Endodermal cell (in vitro differentiated cells): ENCODE data around the gene YPEL5. TPM values are rescaled to one million over a fixed set of nuclear protein-coding genes. Genes with fewer than 3 reads are reported as not detected.

Experiments used
- DNase-seq: peaks from one replicate; pipeline ENCODE4 v3.0.0-alpha.2; 2017
- H3K27ac ChIP-seq: 2 replicates; pipeline ENCODE4 v1.5.1; 2013; ENCODE audit warnings: mild to moderate bottlenecking, low read depth, low read length, moderate library complexity
- H3K27me3 ChIP-seq: 2 replicates; pipeline ENCODE4 v1.6.1; 2013; ENCODE audit warnings: mild to moderate bottlenecking, low read length, moderate library complexity; ENCODE audit not compliant: insufficient read depth, control insufficient read depth, poor library complexity, severe bottlenecking
- H3K36me3 ChIP-seq: 2 replicates; pipeline ENCODE4 v1.7.0; 2013; ENCODE audit warnings: mild to moderate bottlenecking, low read length, moderate library complexity; ENCODE audit not compliant: control insufficient read depth, insufficient read depth
- H3K4me1 ChIP-seq: one replicate; pipeline ENCODE4 v1.7.0; 2013; ENCODE audit warnings: low read length; ENCODE audit not compliant: control insufficient read depth, insufficient read depth
- H3K4me3 ChIP-seq: 2 replicates; pipeline ENCODE4 v1.5.1; 2013; ENCODE audit warnings: mild to moderate bottlenecking, low read length, moderate library complexity
- H3K9ac ChIP-seq: 2 replicates; pipeline ENCODE4 v1.6.1; 2013; ENCODE audit warnings: mild to moderate bottlenecking, low read length, moderate library complexity; ENCODE audit not compliant: poor library complexity, severe bottlenecking; ENCODE audit errors: extremely low read depth
- H3K9me3 ChIP-seq: 2 replicates; pipeline ENCODE4 v1.6.1; 2013; ENCODE audit warnings: mild to moderate bottlenecking, low read length, moderate library complexity; ENCODE audit not compliant: control insufficient read depth
- H3K27ac Mint-ChIP-seq: 2 replicates; pipeline ENCODE4 v1.8.0; 2020; ENCODE audit warnings: mixed read lengths
- H3K27me3 Mint-ChIP-seq: 2 replicates; pipeline ENCODE4 v1.8.0; 2021; ENCODE audit warnings: mild to moderate bottlenecking, mixed read lengths; ENCODE audit not compliant: insufficient read depth
- H3K36me3 Mint-ChIP-seq: 2 replicates; pipeline ENCODE4 v1.8.0; 2020; ENCODE audit warnings: low read depth, mixed read lengths
- H3K4me1 Mint-ChIP-seq: 2 replicates; pipeline ENCODE4 v1.8.0; 2020; ENCODE audit warnings: mixed read lengths
- H3K4me3 Mint-ChIP-seq: 2 replicates; pipeline ENCODE4 v1.8.0; 2020; ENCODE audit warnings: mild to moderate bottlenecking, moderate library complexity, mixed read lengths
- H3K9me3 Mint-ChIP-seq: 2 replicates; pipeline ENCODE4 v1.8.0; 2020; ENCODE audit warnings: mild to moderate bottlenecking, mixed read lengths
- WGBS, 2 experiments: methylation state at CpG; one replicate each; pipeline versions ENCODE4 v1.1.5 to v1.1.7; 2013; ENCODE audit warnings: missing lambda C conversion rate in 2 of 2, mixed read lengths in 1 of 2; ENCODE audit not compliant: insufficient coverage in 1 of 2, insufficient read length in 1 of 2; 5-methylcytosine and 5-hydroxymethylcytosine counted together
- total RNA-seq, 2 donors: library from RNA; stranded (reverse); fragmentation: NEBNext Ultra II Directional in 1 of 2; extraction: Animal tissue kit (Norgen Biotek cat#: 25700) in 1 of 2; gene quantifications; 2 replicates in 1 of 2; 3 replicates in 1 of 2; pipeline ENCODE4 v1.2.1, GENCODE V29; 2021
- TF ChIP-seq, protein P1 (sequence below): fragments of 200-600 bp; sonication (generic); conservative IDR thresholded peaks from 2 replicates; pipeline ENCODE4 v1.5.0; 2021; ENCODE audit warnings: antibody characterized with exemption, mild to moderate bottlenecking

The YPEL5 gene
- total RNA-seq, 2 donors from 2014 or later = 80.1 to 97.2 TPM

DNA sequence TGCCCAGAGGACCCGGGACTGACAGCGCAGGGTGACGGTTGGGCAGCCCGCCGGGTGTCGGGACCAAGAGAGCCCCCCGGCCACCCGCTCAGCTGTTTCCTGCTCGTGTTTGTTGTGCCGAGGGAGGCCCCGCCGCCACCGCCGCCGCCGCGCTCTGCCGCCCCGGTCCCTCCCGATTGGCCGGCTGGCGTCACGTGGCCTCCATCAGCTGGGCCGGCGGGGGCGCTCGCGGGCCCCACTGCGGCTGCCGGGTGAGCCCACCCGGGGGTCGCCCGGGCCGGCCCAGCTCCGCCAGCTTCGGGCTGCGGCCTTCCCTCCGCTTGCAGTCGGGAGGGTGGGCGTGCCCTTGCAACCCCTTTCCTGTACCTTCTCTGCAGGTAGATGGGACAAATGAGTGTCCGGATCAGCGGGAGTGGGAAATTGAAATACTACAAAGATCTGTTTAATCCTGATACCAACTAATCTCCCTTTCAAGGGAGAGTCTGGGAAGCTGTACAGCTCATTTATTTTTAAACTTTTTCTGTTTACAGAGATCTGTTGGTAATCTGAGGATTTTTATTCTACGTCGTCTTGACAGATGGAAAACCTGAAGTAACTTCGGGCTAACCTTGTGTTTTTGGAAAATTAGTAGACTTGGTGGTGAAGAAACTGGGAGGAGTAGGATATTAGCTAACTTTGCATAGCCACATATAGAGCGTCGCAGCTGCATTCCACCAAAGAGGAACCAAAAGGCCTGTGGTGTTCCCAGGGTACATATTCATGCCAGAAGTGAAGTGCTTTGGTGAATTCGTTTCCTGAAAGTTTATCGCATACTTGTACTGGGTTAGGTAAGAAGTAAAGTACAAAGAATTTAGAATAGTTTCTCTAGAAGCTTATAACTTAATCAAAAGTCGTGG, 1.2 kb downstream of the YPEL5 start:
- Histone ChIP-seq H3K36me3 (peaks cover 13% of the 10 kb centered on the region), H3K27me3 (no peaks in the 10 kb centered on the region), H3K27ac (peak overlapping the region; percentile 78), H3K4me3 (peak overlapping the region; percentile 95), H3K4me1 (peaks cover 16% of the 10 kb centered on the region), H3K9ac (peak overlapping the region; percentile 81), H3K9me3 (no peaks in the 10 kb centered on the region)
- WGBS, 2 experiments = 4 to 16% methylated on average over 9 to 50 of the region's 50 CpGs
- TF ChIP-seq, protein P1, sequence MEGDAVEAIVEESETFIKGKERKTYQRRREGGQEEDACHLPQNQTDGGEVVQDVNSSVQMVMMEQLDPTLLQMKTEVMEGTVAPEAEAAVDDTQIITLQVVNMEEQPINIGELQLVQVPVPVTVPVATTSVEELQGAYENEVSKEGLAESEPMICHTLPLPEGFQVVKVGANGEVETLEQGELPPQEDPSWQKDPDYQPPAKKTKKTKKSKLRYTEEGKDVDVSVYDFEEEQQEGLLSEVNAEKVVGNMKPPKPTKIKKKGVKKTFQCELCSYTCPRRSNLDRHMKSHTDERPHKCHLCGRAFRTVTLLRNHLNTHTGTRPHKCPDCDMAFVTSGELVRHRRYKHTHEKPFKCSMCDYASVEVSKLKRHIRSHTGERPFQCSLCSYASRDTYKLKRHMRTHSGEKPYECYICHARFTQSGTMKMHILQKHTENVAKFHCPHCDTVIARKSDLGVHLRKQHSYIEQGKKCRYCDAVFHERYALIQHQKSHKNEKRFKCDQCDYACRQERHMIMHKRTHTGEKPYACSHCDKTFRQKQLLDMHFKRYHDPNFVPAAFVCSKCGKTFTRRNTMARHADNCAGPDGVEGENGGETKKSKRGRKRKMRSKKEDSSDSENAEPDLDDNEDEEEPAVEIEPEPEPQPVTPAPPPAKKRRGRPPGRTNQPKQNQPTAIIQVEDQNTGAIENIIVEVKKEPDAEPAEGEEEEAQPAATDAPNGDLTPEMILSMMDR = peak; percentile 65
- Mint-ChIP-seq H3K4me1 (peaks cover 54% of the 10 kb centered on the region), H3K9me3 (no peaks in the 10 kb centered on the region), H3K36me3 (peaks cover 8% of the 10 kb centered on the region), H3K27ac (peak overlapping the region; percentile 75), H3K4me3 (peak overlapping the region; percentile 64), H3K27me3 (peaks cover 5% of the 10 kb centered on the region)
- DNase-seq = peak; percentile 92

DNA sequence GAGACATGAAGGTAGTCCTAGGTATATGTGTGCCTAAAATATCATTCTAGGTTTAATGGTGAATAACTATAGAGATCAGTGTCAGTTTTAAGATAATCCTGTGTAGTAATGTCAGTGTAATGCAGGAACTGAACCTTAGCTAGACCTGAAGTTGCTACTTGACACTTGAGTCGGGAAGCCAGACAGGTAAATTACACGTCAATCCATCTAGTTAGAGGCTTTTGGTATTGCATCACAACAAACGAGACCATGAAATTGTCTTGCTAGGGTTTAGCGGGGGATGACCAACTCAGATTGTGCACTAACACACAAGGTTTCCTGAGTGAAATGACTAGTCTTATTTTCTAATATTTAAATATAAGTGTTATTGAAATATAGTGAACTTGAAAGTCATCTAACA, 2.0 kb downstream of the YPEL5 start:
- no peaks in the 10 kb centered on the region for H3K9me3 Mint-ChIP-seq
- peak overlapping the region; percentile 81 for H3K9ac ChIP-seq
- peak overlapping the region; percentile 95 for H3K4me3 ChIP-seq
- H3K9me3 ChIP-seq = no peaks in the 10 kb centered on the region
- H3K27me3 ChIP-seq = no peaks in the 10 kb centered on the region
- peak overlapping the region; percentile 75 for H3K27ac Mint-ChIP-seq
- H3K27ac ChIP-seq = no peak overlapping the region
- TF ChIP-seq, protein P1 = no peak
- H3K27me3 Mint-ChIP-seq = peaks cover 5% of the 10 kb centered on the region
- peaks cover 51% of the 10 kb centered on the region for H3K4me1 Mint-ChIP-seq
- H3K36me3 Mint-ChIP-seq = peaks cover 16% of the 10 kb centered on the region
- 54 to 65% methylated on average over 3 to 4 of the region's 4 CpGs for WGBS, 2 experiments
- peak overlapping the region; percentile 64 for H3K4me3 Mint-ChIP-seq
- peak; percentile 47 for DNase-seq
- H3K36me3 ChIP-seq = peaks cover 21% of the 10 kb centered on the region
- H3K4me1 ChIP-seq = peaks cover 16% of the 10 kb centered on the region

- no peaks in the 10 kb centered on the region for H3K27me3 ChIP-seq
- H3K36me3 Mint-ChIP-seq = peaks cover 21% of the 10 kb centered on the region
- 8 to 10% methylated on average over 3 to 6 of the region's 6 CpGs for WGBS, 2 experiments
- H3K27ac ChIP-seq = no peak overlapping the region
- peaks cover 53% of the 10 kb centered on the region for H3K4me1 Mint-ChIP-seq
- peaks cover 16% of the 10 kb centered on the region for H3K4me1 ChIP-seq
- H3K9me3 Mint-ChIP-seq = no peaks in the 10 kb centered on the region
- no peaks in the 10 kb centered on the region for H3K9me3 ChIP-seq
- peak overlapping the region; percentile 75 for H3K27ac Mint-ChIP-seq
- peak overlapping the region; percentile 64 for H3K4me3 Mint-ChIP-seq
- peak overlapping the region; percentile 95 for H3K4me3 ChIP-seq
- H3K36me3 ChIP-seq = peaks cover 28% of the 10 kb centered on the region
- H3K9ac ChIP-seq = peak overlapping the region; percentile 81
- peaks cover 5% of the 10 kb centered on the region for H3K27me3 Mint-ChIP-seq
- TF ChIP-seq, protein P1 = no peak
- peak; percentile 77 for DNase-seq
Observed at GRCh38 chr2:30149513-30149912, 2.7 kb downstream of the YPEL5 start.
